HepG2 (cell line): ENCODE results near the gene OR5F1.

Experiments
- CBX1 ChIP-seq: IDR thresholded peaks from one replicate; pipeline ENCODE4 v1.6.1; 2016; ENCODE audit warnings: antibody characterized with exemption, low read depth
- FOXA3 ChIP-seq: IDR thresholded peaks from 2 replicates; pipeline ENCODE4 v1.6.1; 2016; ENCODE audit warnings: missing genetic modification reagents, missing compliant biosample characterization
- FOXK1 ChIP-seq: sonication (generic); formaldehyde crosslinking; IDR thresholded peaks from 2 replicates; pipeline ENCODE4 v1.4.0; 2020; ENCODE audit warnings: low read depth, missing genetic modification reagents, borderline replicate concordance
- POLR2A ChIP-seq, 2 experiments: IDR thresholded peaks; 2 replicates each; pipeline ENCODE4 v1.6.1; 2011; ENCODE audit warnings: low read depth in 2 of 2, low read length in 2 of 2, mild to moderate bottlenecking in 1 of 2, moderate library complexity in 1 of 2; ENCODE audit not compliant: insufficient read depth in 1 of 2
- YY1 ChIP-seq: IDR thresholded peaks from 2 replicates; pipeline ENCODE4 v1.6.1; 2011; ENCODE audit warnings: low read length, low read depth, moderate library complexity, mild to moderate bottlenecking; ENCODE audit not compliant: insufficient read depth, insufficient replicate concordance
- TF ChIP-seq, protein P1 (sequence below): sonication (generic); formaldehyde crosslinking; IDR thresholded peaks from 2 replicates; pipeline ENCODE4 v1.5.0; 2020; ENCODE audit warnings: mild to moderate bottlenecking, missing genetic modification reagents, moderate library complexity
- TF ChIP-seq, protein P2 (sequence below): IDR thresholded peaks from 2 replicates; pipeline ENCODE4 v1.6.1; 2016; ENCODE audit warnings: missing biosample characterization, missing genetic modification reagents, low read depth

DNA sequence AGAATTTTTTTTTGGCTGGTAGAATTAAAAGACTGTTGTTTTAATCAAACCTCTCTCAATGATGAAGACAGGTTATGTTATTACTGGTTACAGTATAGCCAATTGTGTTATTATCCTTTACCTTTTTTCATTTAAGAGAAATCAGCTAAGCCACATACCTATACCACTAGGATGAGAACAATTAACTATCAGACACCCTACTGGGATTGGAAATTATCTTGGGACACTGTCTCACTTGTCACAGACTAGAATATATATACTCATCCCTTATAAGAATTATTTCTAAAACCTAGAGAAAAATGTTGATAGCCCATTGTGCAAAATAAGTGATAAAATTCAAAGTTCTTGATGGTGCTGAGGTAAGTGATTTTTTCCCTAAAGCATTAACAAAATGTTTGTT, 32.9 kb upstream of the OR5F1 start, which contains the start of gene OR5AS1:
- TF ChIP-seq FOXA3, result no peak
- TF ChIP-seq, protein P1, sequence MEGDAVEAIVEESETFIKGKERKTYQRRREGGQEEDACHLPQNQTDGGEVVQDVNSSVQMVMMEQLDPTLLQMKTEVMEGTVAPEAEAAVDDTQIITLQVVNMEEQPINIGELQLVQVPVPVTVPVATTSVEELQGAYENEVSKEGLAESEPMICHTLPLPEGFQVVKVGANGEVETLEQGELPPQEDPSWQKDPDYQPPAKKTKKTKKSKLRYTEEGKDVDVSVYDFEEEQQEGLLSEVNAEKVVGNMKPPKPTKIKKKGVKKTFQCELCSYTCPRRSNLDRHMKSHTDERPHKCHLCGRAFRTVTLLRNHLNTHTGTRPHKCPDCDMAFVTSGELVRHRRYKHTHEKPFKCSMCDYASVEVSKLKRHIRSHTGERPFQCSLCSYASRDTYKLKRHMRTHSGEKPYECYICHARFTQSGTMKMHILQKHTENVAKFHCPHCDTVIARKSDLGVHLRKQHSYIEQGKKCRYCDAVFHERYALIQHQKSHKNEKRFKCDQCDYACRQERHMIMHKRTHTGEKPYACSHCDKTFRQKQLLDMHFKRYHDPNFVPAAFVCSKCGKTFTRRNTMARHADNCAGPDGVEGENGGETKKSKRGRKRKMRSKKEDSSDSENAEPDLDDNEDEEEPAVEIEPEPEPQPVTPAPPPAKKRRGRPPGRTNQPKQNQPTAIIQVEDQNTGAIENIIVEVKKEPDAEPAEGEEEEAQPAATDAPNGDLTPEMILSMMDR (CRISPR knock-in tag), result no peak
- no peak for TF ChIP-seq FOXK1 (CRISPR knock-in tag)
- no peak for TF ChIP-seq CBX1
- no peak for TF ChIP-seq POLR2A (IDR thresholded peaks at IDR 0.05; ENCODE audit: insufficient read depth in 1 of 2, low read depth in 2 of 2, low read length in 2 of 2)
- no peak for TF ChIP-seq YY1
- TF ChIP-seq, protein P2, sequence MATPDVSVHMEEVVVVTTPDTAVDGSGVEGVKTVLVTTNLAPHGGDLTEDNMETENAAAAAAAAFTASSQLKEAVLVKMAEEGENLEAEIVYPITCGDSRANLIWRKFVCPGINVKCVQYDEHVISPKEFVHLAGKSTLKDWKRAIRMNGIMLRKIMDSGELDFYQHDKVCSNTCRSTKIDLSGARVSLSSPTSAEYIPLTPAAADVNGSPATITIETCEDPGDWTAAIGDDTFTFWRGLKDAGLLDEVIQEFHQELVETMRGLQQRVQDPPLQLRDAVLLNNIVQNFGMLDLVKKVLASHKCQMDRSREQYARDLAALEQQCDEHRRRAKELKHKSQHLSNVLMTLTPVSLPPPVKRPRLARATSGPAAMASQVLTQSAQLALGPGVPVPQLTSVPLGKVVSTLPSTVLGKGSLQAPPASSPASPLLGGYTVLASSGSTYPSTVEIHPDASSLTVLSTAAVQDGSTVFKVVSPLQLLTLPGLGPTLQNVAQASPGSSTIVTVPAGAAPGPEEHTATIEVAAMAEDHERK (CRISPR knock-in tag), result no peak
